Panc1 (cell line): ENCODE measurements around the gene NOTUM. TPM values are rescaled to one million over a fixed set of nuclear protein-coding genes. Genes with fewer than 3 reads are reported as not detected.

Experiments
- ATAC-seq: fragments of 200-7000 bp; cut with Tn5 transposase; 2 replicates; pipeline ENCODE4 v1.9.1; 2020; ENCODE audit warnings: mild to moderate bottlenecking, moderate library complexity
- BruUV-seq: library from RNA; stranded (reverse); fragments of 400-500 nt; replicated peaks from 2 replicates; lab custom pipeline; 2021; lab: Mats Ljungman, UMichigan
- CTCF ChIA-PET: fragments of 300-600 bp; sonication (Branson Sonifier 250); formaldehyde crosslinking; loops from one replicate; lab custom pipeline; 2022; ENCODE audit warnings: antibody characterized with exemption; lab: Charles Lee
- POLR2A ChIA-PET: fragments of 300-600 bp; sonication (Branson Sonifier 250); formaldehyde crosslinking; loops from one replicate; lab custom pipeline; 2022; ENCODE audit warnings: antibody characterized with exemption; lab: Charles Lee
- DNase-seq: peaks from one replicate; pipeline ENCODE4 v3.0.0-alpha.2; 2010; ENCODE audit warnings: low read depth, low spot score
- H3K27ac ChIP-seq: 2 replicates; pipeline ENCODE4 v1.5.1; 2011; ENCODE audit warnings: mild to moderate bottlenecking, low read length, inconsistent platforms
- H3K27me3 ChIP-seq: fragments of 200-500 bp; sonication (Bioruptor generic); 2 replicates; pipeline ENCODE4 v1.6.0; 2014; ENCODE audit warnings: low read length, inconsistent platforms; ENCODE audit not compliant: control insufficient read depth, insufficient read depth
- H3K36me3 ChIP-seq: fragments of 200-500 bp; sonication (Bioruptor generic); 2 replicates; pipeline ENCODE4 v1.5.1; 2014; ENCODE audit warnings: inconsistent platforms, mild to moderate bottlenecking, low read length, moderate library complexity; ENCODE audit not compliant: control insufficient read depth, insufficient read depth
- H3K4me1 ChIP-seq: 2 replicates; pipeline ENCODE4 v1.5.1; 2011; ENCODE audit warnings: inconsistent platforms, mild to moderate bottlenecking, low read length, moderate library complexity; ENCODE audit not compliant: control insufficient read depth, insufficient read depth
- H3K4me3 ChIP-seq, 2 experiments: 2 replicates each; pipeline ENCODE4 v1.5.1; 2011 to 2012; ENCODE audit warnings: low read depth in 2 of 2, low read length in 2 of 2, mild to moderate bottlenecking in 2 of 2, inconsistent platforms in 1 of 2, moderate library complexity in 1 of 2
- H3K9me3 ChIP-seq: fragments of 200-500 bp; sonication (Bioruptor generic); 2 replicates; pipeline ENCODE4 v1.5.1; 2014; ENCODE audit warnings: low read depth, mild to moderate bottlenecking, inconsistent platforms, low read length, moderate library complexity; ENCODE audit not compliant: control insufficient read depth, insufficient read depth
- CTCF ChIP-seq: fragments of 450-650 bp; IDR thresholded peaks from 2 replicates; pipeline ENCODE4 v1.5.1; 2017; ENCODE audit warnings: mild to moderate bottlenecking
- POLR2AphosphoS5 ChIP-seq: IDR thresholded peaks from 2 replicates; pipeline ENCODE4 v1.6.1; 2012; ENCODE audit warnings: mild to moderate bottlenecking, low read depth, low read length, moderate library complexity
- REST ChIP-seq, 2 experiments: IDR thresholded peaks; 2 replicates each; pipeline ENCODE4 v1.6.1; 2011 to 2012; ENCODE audit warnings: low read depth in 2 of 2, control low read depth in 1 of 2, low read length in 1 of 2, mild to moderate bottlenecking in 1 of 2, moderate library complexity in 1 of 2; ENCODE audit not compliant: insufficient read depth in 1 of 2
- SIN3A ChIP-seq: IDR thresholded peaks from 2 replicates; pipeline ENCODE4 v1.6.1; 2012; ENCODE audit warnings: low read depth, mild to moderate bottlenecking, low read length, moderate library complexity, borderline replicate concordance; ENCODE audit not compliant: insufficient read depth
- TCF7L2 ChIP-seq: IDR thresholded peaks from 2 replicates; pipeline ENCODE4 v1.6.1; 2011; ENCODE audit warnings: mild to moderate bottlenecking, low read depth, low read length, inconsistent platforms
- in situ Hi-C: cut with HindIII; loops from 2 replicates; pipeline ENCODE4 v1.10.0; 2016; ENCODE audit warnings: low sequenced_read_pairs, low pct_unique_long_range_greater_than_20kb
- intact Hi-C: fragments of 100-400 bp; cut with micrococcal nuclease; formaldehyde crosslinking; loops from one replicate; pipeline ENCODE4 v1.10.0; 2022; ENCODE audit not compliant: unreplicated experiment
- total RNA-seq: library from RNA; stranded (reverse); gene quantifications from one replicate; pipeline ENCODE4 v1.2.1, GENCODE V29; 2021; ENCODE audit not compliant: unreplicated experiment

NOTUM gene
- total RNA-seq, 1 experiment from 2014 or later, result 2.0 TPM

GRCh38 chr17:81934850-81935708 is 25.9 kb downstream of the NOTUM start:
- H3K9me3 ChIP-seq, result no peaks in the 10 kb centered on the region
- BruUV-seq, result no TSS peak
- ATAC-seq (no peak), DNase-seq (no peak)
- intact Hi-C loops, result no loop called here
- no peak for TF ChIP-seq POLR2AphosphoS5
- TF ChIP-seq CTCF, result no peak
- no peak for TF ChIP-seq SIN3A
- no peak for TF ChIP-seq REST (IDR thresholded peaks at IDR 0.05; ENCODE audit: insufficient read depth in 1 of 2, low read depth in 2 of 2, low read length in 1 of 2)
- TF ChIP-seq TCF7L2, result no peak
- ChIA-PET POLR2A (interaction anchor here (0.6 kb wide), 1 partner anchor 21 kb away, joined by 5 read pairs; no protein-coding TSS in a partner anchor), CTCF (no interaction called here)
- H3K4me1 ChIP-seq, result peaks cover 22% of the 10 kb centered on the region
- H3K27me3 ChIP-seq, result no peaks in the 10 kb centered on the region
- peaks cover 3% of the 10 kb centered on the region; the same call in 1 of the 2 replicates for H3K36me3 ChIP-seq
- in situ Hi-C loops, result no loop called here
- no peak overlapping the region for H3K27ac ChIP-seq
- peak overlapping the region; percentile 66 to 92; a peak in 2 of 4 replicates for H3K4me3 ChIP-seq

- intact Hi-C loops, result no loop called here
- DNase-seq (no peak), ATAC-seq (no peak)
- Histone ChIP-seq H3K9me3 (no peaks in the 10 kb centered on the region), H3K4me3 (no peak overlapping the region), H3K4me1 (peaks cover 29% of the 10 kb centered on the region), H3K36me3 (peaks cover 3% of the 10 kb centered on the region; the same call in 1 of the 2 replicates), H3K27me3 (no peaks in the 10 kb centered on the region), H3K27ac (no peak overlapping the region)
- no peak for TF ChIP-seq SIN3A
- no peak for TF ChIP-seq REST (IDR thresholded peaks at IDR 0.05; ENCODE audit: insufficient read depth in 1 of 2, low read depth in 2 of 2, low read length in 1 of 2)
- TF ChIP-seq TCF7L2, result no peak
- no peak for TF ChIP-seq CTCF
- no peak for TF ChIP-seq POLR2AphosphoS5
- in situ Hi-C loops, result no loop called here
- CTCF ChIA-PET, result no interaction called here
- POLR2A ChIA-PET, result interaction anchor here (0.6 kb wide), 1 partner anchor 21 kb away, joined by 5 read pairs; no protein-coding TSS in a partner anchor
- no TSS peak for BruUV-seq
Observed at GRCh38 chr17:81934098-81934757, 26.8 kb downstream of the NOTUM start.
